Muscle layer of duodenum (tissue), 2 donors: ENCODE measurements around the gene TET1.

Experiments
- H3K27ac ChIP-seq: one replicate; pipeline ENCODE4 v1.7.0; 2013; ENCODE audit warnings: mild to moderate bottlenecking, low read length
- H3K27me3 ChIP-seq: one replicate; pipeline ENCODE4 v1.7.0; 2013; ENCODE audit warnings: low read depth, mild to moderate bottlenecking, control low read depth, low read length
- H3K36me3 ChIP-seq, 2 donors: one replicate each; pipeline ENCODE4 v1.7.0; 2013; ENCODE audit warnings: low read length in 2 of 2, control low read depth in 1 of 2, mild to moderate bottlenecking in 1 of 2; ENCODE audit not compliant: insufficient read depth in 2 of 2, control insufficient read depth in 1 of 2
- H3K4me1 ChIP-seq, 2 donors: one replicate each; pipeline ENCODE4 v1.7.0; 2013; ENCODE audit warnings: low read length in 2 of 2, mild to moderate bottlenecking in 2 of 2, control low read depth in 1 of 2, moderate library complexity in 1 of 2; ENCODE audit not compliant: insufficient read depth in 2 of 2, control insufficient read depth in 1 of 2
- H3K4me3 ChIP-seq, 2 donors: one replicate each; pipeline ENCODE4 v1.7.0; 2013; ENCODE audit warnings: low read length in 2 of 2, low read depth in 1 of 2, mild to moderate bottlenecking in 1 of 2
- H3K9me3 ChIP-seq, 2 donors: one replicate each; pipeline ENCODE4 v1.7.0; 2013; ENCODE audit warnings: low read length in 2 of 2, control low read depth in 1 of 2, mild to moderate bottlenecking in 1 of 2; ENCODE audit not compliant: control insufficient read depth in 1 of 2
- donor health status: healthy.

TET1 gene

DNA sequence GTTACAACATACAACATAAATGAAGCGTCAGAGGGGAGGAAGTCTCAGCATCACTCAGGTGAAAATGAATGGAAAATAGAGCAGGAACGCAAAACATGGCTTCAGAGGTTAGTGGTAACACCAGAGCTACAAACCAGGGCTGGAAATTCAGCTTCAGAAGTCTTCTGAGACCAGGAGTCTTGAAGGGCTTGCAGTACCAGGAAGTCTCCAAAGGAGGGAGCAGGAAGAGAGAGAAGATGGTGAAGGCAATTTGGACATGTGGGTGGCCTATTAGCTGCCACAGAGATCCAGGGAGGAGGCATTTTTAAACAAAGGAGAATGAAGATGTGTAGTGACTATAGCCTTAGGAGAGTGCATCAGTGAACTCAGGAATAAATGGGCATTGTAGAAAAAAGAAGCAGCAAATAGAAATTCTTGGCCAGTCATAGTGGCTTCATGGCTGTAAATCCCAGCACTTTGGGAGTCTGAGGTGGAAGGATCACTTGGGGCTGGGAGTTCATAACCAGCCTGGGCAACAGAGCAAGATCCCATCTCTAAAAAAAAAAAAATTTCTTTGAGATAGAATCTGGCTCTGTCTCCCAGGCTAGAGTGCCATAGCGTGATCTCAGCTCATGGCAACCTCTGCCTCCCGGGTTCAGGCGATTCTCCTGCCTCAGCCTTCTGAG is 9.3 kb upstream of the TET1 start:
- no peaks in the 10 kb centered on the region for H3K9me3 ChIP-seq
- H3K27me3 ChIP-seq, result no peaks in the 10 kb centered on the region
- no peak overlapping the region for H3K27ac ChIP-seq
- no peaks in the 10 kb centered on the region for H3K36me3 ChIP-seq
- no peak overlapping the region for H3K4me3 ChIP-seq
- no peaks in the 10 kb centered on the region for H3K4me1 ChIP-seq

DNA sequence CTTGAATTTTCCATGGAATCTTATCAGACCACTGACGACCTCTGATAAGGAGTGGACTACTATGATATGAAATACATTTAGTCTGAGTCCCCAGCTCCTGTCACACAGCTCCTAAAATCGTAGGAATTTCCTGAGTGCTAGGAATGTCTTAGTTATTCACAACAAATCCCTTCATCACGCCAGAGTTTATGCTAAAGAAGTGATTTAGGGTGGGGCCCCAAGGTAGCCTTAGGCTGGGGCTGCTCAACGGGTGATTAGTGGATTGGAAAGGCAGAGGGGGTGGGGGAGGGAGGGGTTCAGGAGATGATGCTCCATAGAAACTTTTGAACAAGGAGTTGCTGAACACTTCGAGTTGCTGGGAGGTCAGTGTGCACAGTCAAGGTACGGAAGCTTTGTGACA is 7.0 kb upstream of the TET1 start:
- no peaks in the 10 kb centered on the region for H3K27me3 ChIP-seq
- H3K9me3 ChIP-seq, result no peaks in the 10 kb centered on the region
- no peak overlapping the region for H3K27ac ChIP-seq
- H3K4me3 ChIP-seq, result no peak overlapping the region
- no peaks in the 10 kb centered on the region for H3K4me1 ChIP-seq
- no peaks in the 10 kb centered on the region for H3K36me3 ChIP-seq

DNA sequence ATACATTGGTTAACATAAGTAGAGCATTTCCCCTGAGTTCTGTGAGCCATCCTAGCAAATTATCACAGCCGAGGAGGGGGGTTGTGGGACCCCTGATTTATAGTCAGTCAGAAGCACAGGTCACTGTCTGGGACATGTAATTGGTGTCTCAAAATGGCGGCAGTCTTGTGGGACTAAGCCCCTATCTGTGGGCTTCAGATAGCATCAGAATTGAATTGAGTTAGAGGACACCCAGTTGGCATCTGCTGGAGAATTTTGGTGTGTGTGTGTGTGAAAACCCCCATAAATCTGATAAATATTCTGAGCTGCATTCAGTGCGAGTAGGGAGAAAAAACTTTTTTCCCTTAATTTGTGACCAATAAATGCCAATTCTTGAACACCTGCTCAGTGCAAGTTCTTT is 6.5 kb upstream of the TET1 start:
- no peaks in the 10 kb centered on the region for H3K36me3 ChIP-seq
- H3K4me3 ChIP-seq, result no peak overlapping the region
- no peak overlapping the region for H3K27ac ChIP-seq

DNA sequence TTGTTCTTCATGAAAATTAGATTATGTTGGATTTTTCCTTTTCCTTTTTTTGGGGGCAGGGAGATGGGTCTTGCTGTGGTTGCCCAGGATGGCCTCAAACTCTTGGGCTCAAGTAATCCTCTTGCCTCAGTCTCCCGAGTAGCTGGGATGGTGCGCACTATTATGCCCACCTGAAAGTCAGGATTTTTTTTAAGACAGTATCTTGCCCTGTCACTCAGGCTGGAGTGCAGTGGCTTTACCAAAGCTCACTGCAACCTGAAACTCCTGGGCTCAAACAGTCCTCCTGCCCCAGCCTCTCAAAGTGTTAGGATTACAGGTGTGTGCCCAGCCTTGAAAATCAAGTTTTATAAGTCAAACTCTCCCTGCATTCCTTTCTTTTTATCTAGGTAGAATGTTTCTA is 1.7 kb upstream of the TET1 start:
- H3K27me3 ChIP-seq, result peaks cover 4% of the 10 kb centered on the region
- H3K4me3 ChIP-seq, result no peak overlapping the region
- H3K4me1 ChIP-seq, result peaks cover 0 to 10% of the 10 kb centered on the region in 2 donors
- no peak overlapping the region for H3K27ac ChIP-seq
- H3K36me3 ChIP-seq, result no peaks in the 10 kb centered on the region
- no peaks in the 10 kb centered on the region for H3K9me3 ChIP-seq

More for the DNA sequence above, 6.5 kb upstream of the TET1 start:
- no peaks in the 10 kb centered on the region for H3K27me3 ChIP-seq
- no peaks in the 10 kb centered on the region for H3K9me3 ChIP-seq
- H3K4me1 ChIP-seq, result no peaks in the 10 kb centered on the region

DNA sequence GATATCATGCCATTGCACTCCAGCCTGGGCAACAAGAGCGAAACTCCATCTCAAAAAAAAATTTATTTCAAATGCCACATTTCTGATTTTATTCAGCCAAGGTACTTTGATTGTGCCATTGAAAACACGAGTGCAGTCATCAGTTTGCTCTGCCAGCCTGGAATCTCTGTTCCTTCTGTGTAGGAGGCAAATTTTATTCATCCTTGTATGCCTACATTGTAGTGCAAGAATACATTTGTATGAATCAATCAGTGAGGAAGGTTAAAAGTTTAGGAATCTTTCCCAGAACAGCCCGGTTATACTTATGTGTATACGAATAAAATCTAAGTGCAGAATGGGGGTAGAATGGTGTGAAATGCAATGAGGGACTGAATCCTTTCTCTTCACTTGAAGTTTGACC is 886 bp upstream of the TET1 start:
- H3K36me3 ChIP-seq, result no peaks in the 10 kb centered on the region
- peaks cover 0 to 10% of the 10 kb centered on the region in 2 donors for H3K4me1 ChIP-seq
- no peaks in the 10 kb centered on the region for H3K9me3 ChIP-seq
- no peak overlapping the region for H3K27ac ChIP-seq
- H3K27me3 ChIP-seq, result peaks cover 4% of the 10 kb centered on the region
- no peak overlapping the region for H3K4me3 ChIP-seq

DNA sequence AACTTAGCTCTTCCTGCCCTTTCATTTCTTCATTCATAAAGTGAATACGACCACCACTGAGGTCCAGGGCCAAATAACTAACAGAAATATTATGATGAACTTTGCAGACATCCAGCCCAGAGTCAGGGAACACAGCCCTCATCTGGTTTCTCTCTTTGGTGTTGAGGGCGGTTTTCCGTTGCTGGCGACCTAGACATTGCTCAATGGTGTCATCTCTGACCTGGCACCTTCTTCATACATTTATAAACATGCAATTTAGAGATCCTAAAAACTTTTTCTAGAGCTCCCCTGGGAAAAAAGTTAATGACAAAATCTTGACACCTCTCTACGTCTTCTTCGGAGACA is 324 bp upstream of the TET1 start:
- Histone ChIP-seq H3K9me3 (no peaks in the 10 kb centered on the region), H3K36me3 (no peaks in the 10 kb centered on the region), H3K27me3 (peaks cover 4% of the 10 kb centered on the region), H3K4me3 (peak overlapping the region; percentile 69 to 98), H3K4me1 (peaks cover 0 to 10% of the 10 kb centered on the region in 2 donors), H3K27ac (no peak overlapping the region)

DNA sequence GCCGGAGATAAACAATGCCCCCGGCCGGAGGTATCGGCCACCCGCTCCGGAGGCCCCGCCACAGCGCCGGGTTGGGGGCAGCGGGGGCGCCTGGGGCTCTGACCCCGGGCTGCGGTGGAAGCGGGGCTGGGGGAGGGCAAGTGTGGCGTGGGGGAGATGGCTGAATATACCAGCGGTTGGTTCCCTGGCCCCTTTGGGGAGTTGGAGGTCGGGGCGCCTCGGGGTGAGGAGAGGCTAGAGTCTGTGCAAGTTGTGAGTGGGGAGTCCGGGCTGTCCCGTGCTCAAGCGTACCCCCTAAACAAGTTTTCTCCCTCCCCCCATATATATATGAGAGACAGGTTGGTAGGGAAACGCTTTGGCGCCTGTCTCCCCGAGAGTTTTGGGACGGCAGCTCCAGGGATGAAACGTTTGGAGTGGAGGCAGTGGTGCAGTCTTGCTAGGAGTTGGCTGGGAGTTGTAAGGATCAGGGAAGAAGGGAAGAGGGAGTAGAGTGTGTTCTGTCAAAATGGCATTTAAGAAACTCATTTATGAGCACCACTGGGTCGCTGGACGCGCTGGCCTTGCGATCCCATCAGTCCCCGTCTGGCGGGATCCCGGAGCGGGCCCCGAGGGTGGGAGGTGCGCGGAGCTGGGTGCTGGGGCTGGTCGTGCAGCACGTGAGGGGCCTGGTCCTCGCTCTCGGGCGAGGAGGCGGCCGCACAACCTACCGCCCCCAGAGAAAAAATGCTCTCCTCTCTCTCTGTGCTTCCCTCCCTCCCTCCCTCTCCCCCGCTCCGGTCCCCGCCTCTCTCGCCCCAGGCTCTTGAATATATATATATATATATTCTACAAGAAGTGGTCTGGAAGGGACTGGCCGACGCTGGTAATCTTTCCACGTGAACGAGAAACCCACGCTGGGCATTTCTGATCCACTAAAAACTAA is 1.1 kb downstream of the TET1 start:
- Histone ChIP-seq H3K4me1 (peaks cover 0 to 10% of the 10 kb centered on the region in 2 donors), H3K9me3 (no peaks in the 10 kb centered on the region), H3K27ac (no peak overlapping the region), H3K4me3 (peak overlapping the region; percentile 69 to 98), H3K27me3 (peaks cover 4% of the 10 kb centered on the region), H3K36me3 (no peaks in the 10 kb centered on the region)

DNA sequence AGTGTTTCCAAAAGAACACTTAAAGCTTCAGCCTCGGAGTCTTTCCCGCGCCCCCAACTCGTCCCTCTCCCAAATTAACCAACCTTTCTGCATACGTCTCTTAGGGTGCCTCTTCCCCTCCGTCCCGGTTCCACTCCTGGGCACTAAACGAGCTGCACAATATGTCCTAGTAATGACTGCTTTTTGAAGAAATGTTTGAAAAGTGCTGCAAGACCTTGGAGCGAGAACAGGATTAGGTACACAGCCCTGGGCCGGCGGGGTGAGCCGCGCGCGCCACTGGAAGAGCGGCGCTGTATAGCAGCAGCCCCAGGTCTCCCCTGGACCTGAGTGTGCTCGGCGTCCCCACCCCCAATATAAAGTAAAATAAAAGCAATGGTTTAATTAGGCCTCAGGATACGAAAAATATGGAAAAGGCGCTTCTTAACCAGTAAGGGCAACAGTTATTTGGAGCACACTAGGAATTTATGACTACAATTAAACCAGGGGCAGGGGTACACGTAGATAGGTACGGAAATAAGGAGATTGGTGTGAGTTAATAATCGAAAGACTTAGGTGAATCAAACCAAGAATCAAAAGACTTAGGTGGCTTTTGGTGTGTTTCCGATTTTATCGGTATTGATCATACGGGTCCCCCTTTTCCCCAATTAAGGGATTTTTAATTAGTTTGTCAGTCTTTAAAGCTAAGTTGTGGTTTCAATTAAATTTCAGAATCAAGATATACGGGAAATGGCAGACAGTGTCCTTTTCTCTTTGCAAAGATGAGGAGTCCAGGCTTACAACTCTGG is 1.9 kb downstream of the TET1 start:
- H3K4me3 ChIP-seq, result peak overlapping the region; percentile 45 to 98

DNA sequence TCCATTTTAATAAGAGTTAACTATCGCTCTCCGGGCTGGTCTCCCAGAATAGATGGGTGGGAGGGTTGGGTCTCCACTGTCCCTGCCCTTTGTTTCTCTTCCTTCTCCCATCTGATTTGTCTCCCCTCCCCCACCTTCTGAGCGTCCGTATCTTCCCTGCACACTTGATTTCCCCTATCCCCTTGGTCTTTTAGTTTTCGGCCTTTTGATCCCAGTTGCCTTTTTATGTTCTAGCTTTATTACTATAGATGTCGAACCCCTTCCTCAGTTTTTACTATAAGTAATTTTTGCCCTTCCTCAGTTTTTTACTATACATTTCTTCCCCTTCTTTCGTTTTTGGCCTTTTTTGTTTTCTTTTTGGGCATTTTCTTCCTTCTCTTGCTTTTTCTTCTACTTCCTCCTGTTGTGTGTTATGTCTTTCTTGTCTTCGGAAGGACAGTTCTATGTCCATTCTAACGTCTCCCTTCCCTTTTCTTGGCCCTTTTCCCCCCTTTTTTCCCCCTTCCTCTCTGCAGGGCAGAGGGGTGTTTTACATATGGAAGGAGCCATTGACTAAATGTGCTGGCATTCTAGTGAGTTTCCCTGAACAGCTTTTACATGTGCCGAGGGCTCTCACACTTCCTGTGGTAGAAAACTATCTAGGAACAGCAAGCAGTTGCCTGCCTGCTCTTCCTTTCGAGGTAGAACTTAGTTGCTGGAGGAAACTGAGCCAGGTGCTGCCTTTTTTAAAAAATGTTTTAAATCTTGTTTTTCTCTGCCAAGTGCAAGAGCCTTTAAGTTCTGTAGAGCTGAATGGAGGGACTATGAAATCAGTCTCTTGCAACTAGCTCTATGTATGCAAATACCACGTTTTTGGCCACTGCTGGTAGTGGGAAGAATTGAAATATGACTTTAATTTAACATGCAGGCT is 2.8 kb downstream of the TET1 start:
- peak overlapping the region; percentile 24 to 98 for H3K4me3 ChIP-seq
- peaks cover 4% of the 10 kb centered on the region for H3K27me3 ChIP-seq
- peaks cover 0 to 10% of the 10 kb centered on the region in 2 donors for H3K4me1 ChIP-seq
- H3K27ac ChIP-seq, result peak overlapping the region; percentile 24
- H3K36me3 ChIP-seq, result no peaks in the 10 kb centered on the region
- H3K9me3 ChIP-seq, result no peaks in the 10 kb centered on the region

More for the DNA sequence above, 1.9 kb downstream of the TET1 start:
- peaks cover 4% of the 10 kb centered on the region for H3K27me3 ChIP-seq
- no peak overlapping the region for H3K27ac ChIP-seq
- H3K9me3 ChIP-seq, result no peaks in the 10 kb centered on the region
- peaks cover 0 to 10% of the 10 kb centered on the region in 2 donors for H3K4me1 ChIP-seq
- H3K36me3 ChIP-seq, result no peaks in the 10 kb centered on the region

DNA sequence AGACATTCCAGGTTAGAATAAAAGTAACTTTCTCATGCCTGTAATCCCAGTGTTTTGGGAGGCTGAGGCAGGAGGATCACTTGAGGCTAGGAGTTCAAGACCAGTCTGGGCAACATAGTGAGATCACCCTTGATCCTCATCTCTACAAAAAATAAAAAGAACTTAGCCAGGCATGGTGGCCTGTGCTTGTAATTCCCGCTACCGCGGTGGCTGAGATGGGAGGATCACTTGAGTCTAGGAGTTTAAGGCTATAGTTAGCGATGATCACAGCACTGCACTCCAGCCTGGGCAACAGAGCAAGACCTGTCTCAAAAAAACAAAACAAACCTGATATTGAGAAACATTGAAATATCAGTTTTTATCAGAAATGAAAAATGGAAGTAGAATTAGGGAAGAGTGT is 4.6 kb downstream of the TET1 start:
- peaks cover 0 to 10% of the 10 kb centered on the region in 2 donors for H3K4me1 ChIP-seq
- no peak overlapping the region for H3K4me3 ChIP-seq
- no peak overlapping the region for H3K27ac ChIP-seq
- H3K36me3 ChIP-seq, result no peaks in the 10 kb centered on the region
- peaks cover 4% of the 10 kb centered on the region for H3K27me3 ChIP-seq
- H3K9me3 ChIP-seq, result no peaks in the 10 kb centered on the region
